ENCODE measurements around the gene TRIM28. TPM values are rescaled to one million over a fixed set of nuclear protein-coding genes. Genes with fewer than 3 reads are reported as not detected.

Gene TRIM28
- total and polyA plus RNA-seq, 9 of the 15 experiments (the other 6 are each of a cell fraction or from before 2014, with no cell fraction given): 12.1 to 797 (median 490) TPM

DNA sequence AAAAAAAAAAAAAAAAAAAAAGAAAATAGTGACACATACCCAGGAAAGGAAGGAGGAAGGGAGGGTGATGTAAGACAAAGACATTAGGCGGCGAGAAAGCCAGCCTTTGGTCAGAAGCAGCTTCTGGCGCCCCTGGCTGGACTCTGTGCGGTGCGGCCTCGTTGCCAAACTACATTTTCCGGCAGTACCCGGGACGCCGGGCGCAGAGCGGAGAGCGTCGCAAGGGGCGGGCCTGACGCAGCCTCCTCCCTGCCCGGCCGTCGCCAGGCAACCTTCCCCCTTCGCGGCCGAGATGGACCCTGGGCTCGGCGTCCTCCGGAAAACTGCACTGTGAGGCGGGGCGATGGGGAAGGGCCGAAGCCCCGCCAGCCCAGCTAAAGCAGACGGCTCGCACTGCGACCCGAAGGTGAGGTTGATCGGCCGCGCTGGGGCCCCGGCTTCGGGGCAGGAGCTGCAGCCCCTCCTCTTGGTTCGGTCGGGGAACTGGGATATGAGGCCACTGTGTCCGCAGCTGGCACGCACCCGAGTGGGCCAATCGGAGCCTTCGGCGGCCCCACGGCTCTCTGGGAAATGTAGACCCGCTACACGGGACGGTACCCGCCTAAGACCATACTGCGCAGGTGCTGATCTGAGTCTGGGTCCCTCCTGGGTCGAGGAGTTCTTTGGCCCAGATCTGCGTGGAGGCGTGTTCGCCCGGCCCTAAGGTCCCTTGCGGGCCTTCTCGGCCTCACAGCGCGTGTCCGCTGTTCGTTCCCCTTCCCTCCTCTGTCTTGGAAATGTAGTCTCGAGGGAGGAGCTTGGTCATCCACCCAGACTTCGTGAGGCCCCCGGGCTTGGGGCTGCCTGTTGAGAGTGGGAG, 31.5 kb downstream of the TRIM28 start (continued):
- TF ChIP-seq, protein P1, sequence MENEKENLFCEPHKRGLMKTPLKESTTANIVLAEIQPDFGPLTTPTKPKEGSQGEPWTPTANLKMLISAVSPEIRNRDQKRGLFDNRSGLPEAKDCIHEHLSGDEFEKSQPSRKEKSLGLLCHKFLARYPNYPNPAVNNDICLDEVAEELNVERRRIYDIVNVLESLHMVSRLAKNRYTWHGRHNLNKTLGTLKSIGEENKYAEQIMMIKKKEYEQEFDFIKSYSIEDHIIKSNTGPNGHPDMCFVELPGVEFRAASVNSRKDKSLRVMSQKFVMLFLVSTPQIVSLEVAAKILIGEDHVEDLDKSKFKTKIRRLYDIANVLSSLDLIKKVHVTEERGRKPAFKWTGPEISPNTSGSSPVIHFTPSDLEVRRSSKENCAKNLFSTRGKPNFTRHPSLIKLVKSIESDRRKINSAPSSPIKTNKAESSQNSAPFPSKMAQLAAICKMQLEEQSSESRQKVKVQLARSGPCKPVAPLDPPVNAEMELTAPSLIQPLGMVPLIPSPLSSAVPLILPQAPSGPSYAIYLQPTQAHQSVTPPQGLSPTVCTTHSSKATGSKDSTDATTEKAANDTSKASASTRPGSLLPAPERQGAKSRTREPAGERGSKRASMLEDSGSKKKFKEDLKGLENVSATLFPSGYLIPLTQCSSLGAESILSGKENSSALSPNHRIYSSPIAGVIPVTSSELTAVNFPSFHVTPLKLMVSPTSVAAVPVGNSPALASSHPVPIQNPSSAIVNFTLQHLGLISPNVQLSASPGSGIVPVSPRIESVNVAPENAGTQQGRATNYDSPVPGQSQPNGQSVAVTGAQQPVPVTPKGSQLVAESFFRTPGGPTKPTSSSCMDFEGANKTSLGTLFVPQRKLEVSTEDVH (IDR thresholded peaks at IDR 0.05; ENCODE audit: low read depth, partially characterized antibody): peak; percentile 81
- TF ChIP-seq PHTF2 (CRISPR knock-in tag; IDR thresholded peaks at IDR 0.05) (no peak), SUPT5H (IDR thresholded peaks at IDR 0.05) (peak; percentile 74), ETV6 (IDR thresholded peaks at IDR 0.05; ENCODE audit: borderline replicate concordance in 1 of 2, low read depth in 2 of 2, low read length in 1 of 2) (0 out of 4 replicates have a peak, but pooled peaks of 1 of the 2 experiments have one; percentile 16), ETV6 (CRISPR knock-in tag; IDR thresholded peaks at IDR 0.05; ENCODE audit: borderline replicate concordance) (no peak), MEIS2 (IDR thresholded peaks at IDR 0.05; ENCODE audit: partially characterized antibody) (peak; percentile 7), DMBX1 (CRISPR knock-in tag; IDR thresholded peaks at IDR 0.05; ENCODE audit: borderline replicate concordance) (no peak), RFX1 (IDR thresholded peaks at IDR 0.05) (peak; percentile 96), JUN (IDR thresholded peaks at IDR 0.05; ENCODE audit: borderline replicate concordance, low read depth, low read length) (0 out of 2 replicates have a peak, but pooled peaks have one; percentile 18), JUN (CRISPR knock-in tag; IDR thresholded peaks at IDR 0.05; ENCODE audit: borderline replicate concordance) (no peak), NFIC (IDR thresholded peaks at IDR 0.05) (peak; percentile 33; the same call in 1 of the 2 replicates), LARP7 (IDR thresholded peaks at IDR 0.05) (no peak), HLTF (IDR thresholded peaks at IDR 0.05) (peak; percentile 48; the same call in 1 of the 2 replicates), RBM15 (IDR thresholded peaks at IDR 0.05; ENCODE audit: insufficient read depth, low read length) (no peak)
- TF ChIP-seq, protein P2, sequence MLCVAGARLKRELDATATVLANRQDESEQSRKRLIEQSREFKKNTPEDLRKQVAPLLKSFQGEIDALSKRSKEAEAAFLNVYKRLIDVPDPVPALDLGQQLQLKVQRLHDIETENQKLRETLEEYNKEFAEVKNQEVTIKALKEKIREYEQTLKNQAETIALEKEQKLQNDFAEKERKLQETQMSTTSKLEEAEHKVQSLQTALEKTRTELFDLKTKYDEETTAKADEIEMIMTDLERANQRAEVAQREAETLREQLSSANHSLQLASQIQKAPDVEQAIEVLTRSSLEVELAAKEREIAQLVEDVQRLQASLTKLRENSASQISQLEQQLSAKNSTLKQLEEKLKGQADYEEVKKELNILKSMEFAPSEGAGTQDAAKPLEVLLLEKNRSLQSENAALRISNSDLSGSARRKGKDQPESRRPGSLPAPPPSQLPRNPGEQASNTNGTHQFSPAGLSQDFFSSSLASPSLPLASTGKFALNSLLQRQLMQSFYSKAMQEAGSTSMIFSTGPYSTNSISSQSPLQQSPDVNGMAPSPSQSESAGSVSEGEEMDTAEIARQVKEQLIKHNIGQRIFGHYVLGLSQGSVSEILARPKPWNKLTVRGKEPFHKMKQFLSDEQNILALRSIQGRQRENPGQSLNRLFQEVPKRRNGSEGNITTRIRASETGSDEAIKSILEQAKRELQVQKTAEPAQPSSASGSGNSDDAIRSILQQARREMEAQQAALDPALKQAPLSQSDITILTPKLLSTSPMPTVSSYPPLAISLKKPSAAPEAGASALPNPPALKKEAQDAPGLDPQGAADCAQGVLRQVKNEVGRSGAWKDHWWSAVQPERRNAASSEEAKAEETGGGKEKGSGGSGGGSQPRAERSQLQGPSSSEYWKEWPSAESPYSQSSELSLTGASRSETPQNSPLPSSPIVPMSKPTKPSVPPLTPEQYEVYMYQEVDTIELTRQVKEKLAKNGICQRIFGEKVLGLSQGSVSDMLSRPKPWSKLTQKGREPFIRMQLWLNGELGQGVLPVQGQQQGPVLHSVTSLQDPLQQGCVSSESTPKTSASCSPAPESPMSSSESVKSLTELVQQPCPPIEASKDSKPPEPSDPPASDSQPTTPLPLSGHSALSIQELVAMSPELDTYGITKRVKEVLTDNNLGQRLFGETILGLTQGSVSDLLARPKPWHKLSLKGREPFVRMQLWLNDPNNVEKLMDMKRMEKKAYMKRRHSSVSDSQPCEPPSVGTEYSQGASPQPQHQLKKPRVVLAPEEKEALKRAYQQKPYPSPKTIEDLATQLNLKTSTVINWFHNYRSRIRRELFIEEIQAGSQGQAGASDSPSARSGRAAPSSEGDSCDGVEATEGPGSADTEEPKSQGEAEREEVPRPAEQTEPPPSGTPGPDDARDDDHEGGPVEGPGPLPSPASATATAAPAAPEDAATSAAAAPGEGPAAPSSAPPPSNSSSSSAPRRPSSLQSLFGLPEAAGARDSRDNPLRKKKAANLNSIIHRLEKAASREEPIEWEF (CRISPR knock-in tag; IDR thresholded peaks at IDR 0.05): no peak
- TF ChIP-seq, protein P3, sequence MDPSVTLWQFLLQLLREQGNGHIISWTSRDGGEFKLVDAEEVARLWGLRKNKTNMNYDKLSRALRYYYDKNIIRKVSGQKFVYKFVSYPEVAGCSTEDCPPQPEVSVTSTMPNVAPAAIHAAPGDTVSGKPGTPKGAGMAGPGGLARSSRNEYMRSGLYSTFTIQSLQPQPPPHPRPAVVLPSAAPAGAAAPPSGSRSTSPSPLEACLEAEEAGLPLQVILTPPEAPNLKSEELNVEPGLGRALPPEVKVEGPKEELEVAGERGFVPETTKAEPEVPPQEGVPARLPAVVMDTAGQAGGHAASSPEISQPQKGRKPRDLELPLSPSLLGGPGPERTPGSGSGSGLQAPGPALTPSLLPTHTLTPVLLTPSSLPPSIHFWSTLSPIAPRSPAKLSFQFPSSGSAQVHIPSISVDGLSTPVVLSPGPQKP (CRISPR knock-in tag; IDR thresholded peaks at IDR 0.05): no peak
- TF ChIP-seq, protein P4, sequence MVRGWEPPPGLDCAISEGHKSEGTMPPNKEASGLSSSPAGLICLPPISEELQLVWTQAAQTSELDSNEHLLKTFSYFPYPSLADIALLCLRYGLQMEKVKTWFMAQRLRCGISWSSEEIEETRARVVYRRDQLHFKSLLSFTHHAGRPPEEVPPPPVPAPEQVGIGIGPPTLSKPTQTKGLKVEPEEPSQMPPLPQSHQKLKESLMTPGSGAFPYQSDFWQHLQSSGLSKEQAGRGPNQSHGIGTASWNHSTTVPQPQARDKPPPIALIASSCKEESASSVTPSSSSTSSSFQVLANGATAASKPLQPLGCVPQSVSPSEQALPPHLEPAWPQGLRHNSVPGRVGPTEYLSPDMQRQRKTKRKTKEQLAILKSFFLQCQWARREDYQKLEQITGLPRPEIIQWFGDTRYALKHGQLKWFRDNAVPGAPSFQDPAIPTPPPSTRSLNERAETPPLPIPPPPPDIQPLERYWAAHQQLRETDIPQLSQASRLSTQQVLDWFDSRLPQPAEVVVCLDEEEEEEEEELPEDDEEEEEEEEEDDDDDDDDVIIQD (CRISPR knock-in tag; IDR thresholded peaks at IDR 0.05): 0 out of 2 replicates have a peak, but pooled peaks have one; percentile 41

All from K562 (cell line).